Osteocyte (in vitro differentiated cells): ENCODE data around the gene EXOC4. TPM values are rescaled to one million over a fixed set of nuclear protein-coding genes. Genes with fewer than 3 reads are reported as not detected.

Source experiments
- DNase-seq: peaks from one replicate; pipeline ENCODE4 v3.0.0; 2021; ENCODE audit warnings: mixed read lengths; ENCODE audit not compliant: unreplicated experiment; ENCODE audit errors: extremely low spot score
- H3K27ac Mint-ChIP-seq: one replicate; pipeline ENCODE4 v1.8.0; 2021; ENCODE audit warnings: mild to moderate bottlenecking, mixed read lengths; ENCODE audit not compliant: unreplicated experiment
- H3K27me3 Mint-ChIP-seq: one replicate; pipeline ENCODE4 v1.8.0; 2021; ENCODE audit warnings: mixed read lengths; ENCODE audit not compliant: unreplicated experiment
- H3K36me3 Mint-ChIP-seq: one replicate; pipeline ENCODE4 v1.8.0; 2021; ENCODE audit warnings: mixed read lengths; ENCODE audit not compliant: unreplicated experiment
- H3K4me1 Mint-ChIP-seq: one replicate; pipeline ENCODE4 v1.8.0; 2021; ENCODE audit warnings: mixed read lengths; ENCODE audit not compliant: unreplicated experiment
- H3K4me3 Mint-ChIP-seq: one replicate; pipeline ENCODE4 v1.8.0; 2021; ENCODE audit warnings: mild to moderate bottlenecking, moderate library complexity, mixed read lengths; ENCODE audit not compliant: unreplicated experiment
- H3K9me3 Mint-ChIP-seq: one replicate; pipeline ENCODE4 v1.8.0; 2021; ENCODE audit warnings: mixed read lengths; ENCODE audit not compliant: unreplicated experiment
- total RNA-seq: library from RNA; stranded (reverse); gene quantifications from 2 replicates; pipeline ENCODE4 v1.2.1, GENCODE V29; 2021
- TF ChIP-seq, protein P1 (sequence below): fragments of 200-600 bp; sonication (generic); IDR thresholded peaks from 2 replicates; pipeline ENCODE4 v1.5.0; 2021; ENCODE audit warnings: antibody characterized with exemption, mild to moderate bottlenecking, moderate library complexity

The EXOC4 gene
- total RNA-seq, 1 donor from 2014 or later, result 99.9 TPM

DNA sequence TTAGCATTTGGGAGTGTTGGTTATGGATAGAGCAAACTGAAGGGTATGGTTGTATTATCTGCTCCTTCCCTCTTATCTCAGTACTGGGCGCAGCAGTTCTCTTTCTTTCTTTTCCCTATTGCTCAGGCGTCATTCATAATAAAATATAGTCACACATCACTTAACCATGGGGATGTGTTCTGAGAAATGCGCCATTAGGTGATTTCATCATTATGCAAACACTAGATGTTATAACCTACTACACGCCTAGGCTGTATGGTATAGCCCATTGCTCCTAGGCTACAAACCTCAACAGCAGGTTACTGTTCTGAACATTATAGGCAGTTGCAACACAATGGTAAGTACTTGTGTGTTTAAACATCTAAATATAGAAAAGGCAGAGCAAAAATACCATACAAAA is 401.7 kb downstream of the EXOC4 start:
- H3K27ac Mint-ChIP-seq, result no peak overlapping the region
- H3K36me3 Mint-ChIP-seq, result no peaks in the 10 kb centered on the region
- H3K4me1 Mint-ChIP-seq, result peaks cover 35% of the 10 kb centered on the region
- no peak for DNase-seq
- TF ChIP-seq, protein P1, sequence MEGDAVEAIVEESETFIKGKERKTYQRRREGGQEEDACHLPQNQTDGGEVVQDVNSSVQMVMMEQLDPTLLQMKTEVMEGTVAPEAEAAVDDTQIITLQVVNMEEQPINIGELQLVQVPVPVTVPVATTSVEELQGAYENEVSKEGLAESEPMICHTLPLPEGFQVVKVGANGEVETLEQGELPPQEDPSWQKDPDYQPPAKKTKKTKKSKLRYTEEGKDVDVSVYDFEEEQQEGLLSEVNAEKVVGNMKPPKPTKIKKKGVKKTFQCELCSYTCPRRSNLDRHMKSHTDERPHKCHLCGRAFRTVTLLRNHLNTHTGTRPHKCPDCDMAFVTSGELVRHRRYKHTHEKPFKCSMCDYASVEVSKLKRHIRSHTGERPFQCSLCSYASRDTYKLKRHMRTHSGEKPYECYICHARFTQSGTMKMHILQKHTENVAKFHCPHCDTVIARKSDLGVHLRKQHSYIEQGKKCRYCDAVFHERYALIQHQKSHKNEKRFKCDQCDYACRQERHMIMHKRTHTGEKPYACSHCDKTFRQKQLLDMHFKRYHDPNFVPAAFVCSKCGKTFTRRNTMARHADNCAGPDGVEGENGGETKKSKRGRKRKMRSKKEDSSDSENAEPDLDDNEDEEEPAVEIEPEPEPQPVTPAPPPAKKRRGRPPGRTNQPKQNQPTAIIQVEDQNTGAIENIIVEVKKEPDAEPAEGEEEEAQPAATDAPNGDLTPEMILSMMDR, result no peak
- no peaks in the 10 kb centered on the region for H3K9me3 Mint-ChIP-seq
- no peak overlapping the region for H3K4me3 Mint-ChIP-seq
- no peaks in the 10 kb centered on the region for H3K27me3 Mint-ChIP-seq

GRCh38 chr7:133662276-133662675 is 409.4 kb downstream of the EXOC4 start:
- Mint-ChIP-seq H3K9me3 (no peaks in the 10 kb centered on the region), H3K4me3 (no peak overlapping the region), H3K27ac (no peak overlapping the region), H3K27me3 (no peaks in the 10 kb centered on the region), H3K4me1 (peaks cover 6% of the 10 kb centered on the region), H3K36me3 (peaks cover 6% of the 10 kb centered on the region)
- DNase-seq, result no peak
- TF ChIP-seq, protein P1, result no peak

GRCh38 chr7:133662830-133663229 is 410.0 kb downstream of the EXOC4 start:
- TF ChIP-seq, protein P1, result no peak
- no peaks in the 10 kb centered on the region for H3K9me3 Mint-ChIP-seq
- no peak overlapping the region for H3K4me3 Mint-ChIP-seq
- peaks cover 6% of the 10 kb centered on the region for H3K4me1 Mint-ChIP-seq
- H3K36me3 Mint-ChIP-seq, result peaks cover 6% of the 10 kb centered on the region
- no peak overlapping the region for H3K27ac Mint-ChIP-seq
- no peaks in the 10 kb centered on the region for H3K27me3 Mint-ChIP-seq
- DNase-seq, result no peak

DNA sequence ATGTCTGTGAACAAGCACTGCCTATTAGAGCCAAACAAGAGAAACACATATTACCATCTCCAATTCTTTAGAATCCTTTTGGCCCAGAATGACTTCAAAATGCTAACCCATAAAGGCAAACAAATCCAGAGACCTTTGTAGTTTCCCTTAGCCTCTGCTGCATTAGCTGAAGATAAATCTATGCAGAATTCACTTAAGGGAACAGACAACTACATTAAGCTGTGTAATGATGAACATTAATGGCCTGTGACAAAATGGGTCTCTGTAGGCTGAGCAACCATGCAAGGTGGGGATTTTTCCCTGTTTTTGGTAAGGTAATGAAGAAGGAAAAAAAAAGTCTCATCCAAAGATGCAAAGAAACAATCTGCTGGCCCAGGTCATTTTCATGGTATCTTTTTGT is 411.6 kb downstream of the EXOC4 start:
- H3K9me3 Mint-ChIP-seq, result no peaks in the 10 kb centered on the region
- no peak overlapping the region for H3K27ac Mint-ChIP-seq
- DNase-seq, result no peak
- peaks cover 6% of the 10 kb centered on the region for H3K36me3 Mint-ChIP-seq
- no peak overlapping the region for H3K4me3 Mint-ChIP-seq
- peaks cover 13% of the 10 kb centered on the region for H3K4me1 Mint-ChIP-seq
- H3K27me3 Mint-ChIP-seq, result no peaks in the 10 kb centered on the region
- TF ChIP-seq, protein P1, result no peak

DNA sequence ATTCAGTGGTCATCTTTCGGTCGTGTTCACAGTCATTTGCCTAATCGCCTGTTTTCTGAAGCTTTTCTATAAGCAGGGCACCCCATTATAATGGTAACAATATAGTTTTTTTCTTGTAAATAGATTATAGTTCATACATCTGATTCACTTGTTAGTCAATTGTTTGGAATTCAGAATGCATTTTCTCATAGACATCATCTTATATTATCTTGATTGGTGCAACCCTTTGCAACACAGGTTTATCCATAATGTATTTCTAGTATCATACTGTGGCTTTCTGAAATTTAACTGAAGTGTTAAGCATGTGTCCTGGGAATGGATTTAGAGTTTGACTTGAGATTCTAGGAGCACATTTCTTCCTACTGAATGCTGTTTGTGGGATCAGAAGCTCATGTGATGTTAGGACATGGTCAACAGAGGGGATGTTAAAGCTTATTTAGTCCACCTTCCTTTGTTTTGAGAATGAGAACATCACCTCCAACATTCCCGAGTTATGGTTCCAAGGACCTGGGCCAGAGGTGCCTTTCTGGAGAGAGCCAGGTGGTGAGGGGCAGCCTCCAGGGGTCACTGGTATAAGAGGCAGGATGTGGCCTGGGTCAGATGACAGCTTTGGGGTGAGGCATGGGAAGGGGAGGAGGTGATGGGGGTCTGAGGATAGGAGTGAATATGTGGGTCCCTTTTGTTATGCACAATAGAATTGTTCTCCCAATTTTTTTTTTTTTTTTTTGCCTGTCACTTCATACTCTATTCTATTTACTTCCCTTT is 415.6 kb downstream of the EXOC4 start:
- Mint-ChIP-seq H3K27ac (no peak overlapping the region), H3K9me3 (no peaks in the 10 kb centered on the region), H3K36me3 (peaks cover 2% of the 10 kb centered on the region), H3K27me3 (no peaks in the 10 kb centered on the region), H3K4me1 (peaks cover 11% of the 10 kb centered on the region), H3K4me3 (no peak overlapping the region)
- TF ChIP-seq, protein P1, result no peak
- DNase-seq, result no peak
